HCT116 (cell line): Measurements from ENCODE around the gene PAM16. TPM values are rescaled to one million over a fixed set of nuclear protein-coding genes. Genes with fewer than 3 reads are reported as not detected.

Experiments
- ATAC-seq: fragments of 200-7000 bp; cut with Tn5 transposase; 2 replicates; pipeline ENCODE4 v1.9.1; 2020; ENCODE audit warnings: mild to moderate bottlenecking, moderate library complexity
- BruUV-seq: library from RNA; stranded (reverse); fragments of 400-500 nt; replicated peaks from 2 replicates; lab custom pipeline; 2021; lab: Mats Ljungman, UMichigan
- CTCF ChIA-PET: fragments of 300-600 bp; sonication (Branson Sonifier 250); formaldehyde crosslinking; loops from one replicate; lab custom pipeline; 2021; ENCODE audit warnings: antibody characterized with exemption; lab: Charles Lee
- POLR2A ChIA-PET: fragments of 300-600, 350-600 bp; sonication (Branson Sonifier 250); formaldehyde crosslinking; loops from one replicate; lab custom pipeline; 2021; ENCODE audit warnings: antibody characterized with exemption; lab: Charles Lee
- RAD21 ChIA-PET, 2 experiments: fragments of 300-600 bp; sonication (Branson Sonifier 250); formaldehyde crosslinking; loops; one replicate each; lab custom pipeline; 2023; ENCODE audit warnings: low total read pairs in 2 of 2; ENCODE audit not compliant: uncharacterized antibody in 2 of 2, unreplicated experiment in 2 of 2, low non-redundant PET in 1 of 2; lab: Charles Lee
- DNase-seq: peaks from one replicate; pipeline ENCODE4 v3.0.0-alpha.2; 2010; ENCODE audit warnings: low read depth, low spot score
- H2AFZ ChIP-seq: fragments of 200-600 bp; shearing (Covaris generic), sonication (generic); 2 replicates; pipeline ENCODE4 v1.6.1; 2017; ENCODE audit warnings: low read depth, mixed run types, mixed read lengths, antibody characterized with exemption, low read length; ENCODE audit not compliant: poor library complexity, severe bottlenecking
- H3K27ac ChIP-seq: 2 replicates; pipeline ENCODE4 v1.5.1; 2012; ENCODE audit warnings: low read depth, low read length
- H3K27me3 ChIP-seq: fragments of 200-600 bp; sonication (generic); 2 replicates; pipeline ENCODE4 v1.6.1; 2016; ENCODE audit warnings: mixed run types, low read length, mixed read lengths; ENCODE audit not compliant: insufficient read depth
- H3K36me3 ChIP-seq, 2 experiments: fragments of 200-500 bp in 1 of 2; fragments of 200-600 bp in 1 of 2; sonication (Bioruptor generic) in 1 of 2; sonication (generic) in 1 of 2; 2 replicates each; pipeline versions ENCODE4 v1.5.1 to v1.6.1; 2014 to 2016; ENCODE audit warnings: low read length in 2 of 2, inconsistent platforms in 1 of 2, mixed read lengths in 1 of 2, mixed run types in 1 of 2; ENCODE audit not compliant: insufficient read depth in 2 of 2, control insufficient read depth in 1 of 2
- H3K4me1 ChIP-seq, 2 experiments: fragments of 200-600 bp in 1 of 2; sonication (generic) in 1 of 2; 2 replicates each; pipeline versions ENCODE4 v1.5.1 to v1.6.1; 2012 to 2017; ENCODE audit warnings: low read length in 2 of 2, inconsistent platforms in 1 of 2, mild to moderate bottlenecking in 1 of 2, mixed read lengths in 1 of 2, mixed run types in 1 of 2, moderate library complexity in 1 of 2; ENCODE audit not compliant: insufficient read depth in 2 of 2, control insufficient read depth in 1 of 2
- H3K4me2 ChIP-seq: fragments of 200-600 bp; sonication (generic); 2 replicates; pipeline ENCODE4 v1.6.1; 2017; ENCODE audit warnings: mixed run types, low read length, mixed read lengths
- H3K4me3 ChIP-seq, 2 experiments: fragments of 200-600 bp in 1 of 2; sonication (generic) in 1 of 2; replicated peaks in 1 of 2; 2 replicates each; pipeline ENCODE4 v1.5.1; 2011 to 2016; ENCODE audit warnings: low read length in 2 of 2, control low read depth in 1 of 2, low read depth in 1 of 2, mild to moderate bottlenecking in 1 of 2, mixed read lengths in 1 of 2, mixed run types in 1 of 2
- H3K79me2 ChIP-seq: fragments of 200-600 bp; sonication (generic); 2 replicates; pipeline ENCODE4 v1.6.1; 2017; ENCODE audit warnings: mild to moderate bottlenecking, mixed run types, low read length, moderate library complexity, mixed read lengths; ENCODE audit not compliant: insufficient read depth
- H3K9ac ChIP-seq: fragments of 200-600 bp; sonication (generic); 2 replicates; pipeline ENCODE4 v1.6.1; 2016; ENCODE audit warnings: low read length, mixed read lengths
- H3K9me2 ChIP-seq: fragments of 200-600 bp; sonication (generic), shearing (Covaris generic); 2 replicates; pipeline ENCODE4 v1.6.1; 2017; ENCODE audit warnings: mixed run types, mild to moderate bottlenecking, moderate library complexity; ENCODE audit not compliant: insufficient read depth
- H3K9me3 ChIP-seq, 2 experiments: fragments of 200-500 bp in 1 of 2; fragments of 200-600 bp in 1 of 2; sonication (Bioruptor generic) in 1 of 2; sonication (generic) in 1 of 2; 2 replicates each; pipeline ENCODE4 v1.6.1; 2014 to 2017; ENCODE audit warnings: low read length in 2 of 2, mixed read lengths in 2 of 2, inconsistent platforms in 1 of 2, low read depth in 1 of 2, mild to moderate bottlenecking in 1 of 2, mixed run types in 1 of 2, moderate library complexity in 1 of 2; ENCODE audit not compliant: control insufficient read depth in 1 of 2, insufficient read depth in 1 of 2
- H4K20me1 ChIP-seq: fragments of 200-600 bp; sonication (generic), shearing (Covaris generic); 2 replicates; pipeline ENCODE4 v1.6.1; 2017; ENCODE audit warnings: mixed run types, mild to moderate bottlenecking, moderate library complexity; ENCODE audit not compliant: insufficient read depth
- CBX3 ChIP-seq: IDR thresholded peaks from 2 replicates; pipeline ENCODE4 v1.6.1; 2012; ENCODE audit warnings: low read depth
- CEBPB ChIP-seq: IDR thresholded peaks from 2 replicates; pipeline ENCODE4 v1.6.1; 2012; ENCODE audit warnings: low read depth
- ELF1 ChIP-seq: IDR thresholded peaks from 2 replicates; pipeline ENCODE4 v1.6.1; 2012; ENCODE audit warnings: low read depth, borderline replicate concordance
- EZH2 ChIP-seq: fragments of 200-600 bp; sonication (generic); IDR thresholded peaks from 2 replicates; pipeline ENCODE4 v1.6.1; 2017; ENCODE audit warnings: antibody characterized with exemption, mixed run types
- EZH2phosphoT487 ChIP-seq: fragments of 200-600 bp; IDR thresholded peaks from 2 replicates; pipeline ENCODE4 v1.6.1; 2018; ENCODE audit warnings: antibody characterized with exemption, borderline replicate concordance
- POLR2A ChIP-seq: IDR thresholded peaks from 2 replicates; pipeline ENCODE4 v1.7.0; 2011; ENCODE audit warnings: borderline replicate concordance; ENCODE audit not compliant: insufficient read depth, insufficient read length; ENCODE audit errors: extremely low read depth
- POLR2AphosphoS5 ChIP-seq: IDR thresholded peaks from 2 replicates; pipeline ENCODE4 v1.6.1; 2011; ENCODE audit warnings: mild to moderate bottlenecking, low read depth, low read length, moderate library complexity
- SIN3A ChIP-seq: IDR thresholded peaks from 2 replicates; pipeline ENCODE4 v1.6.1; 2012; ENCODE audit warnings: low read depth
- TCF7L2 ChIP-seq: IDR thresholded peaks from 2 replicates; pipeline ENCODE4 v1.7.0; 2011; ENCODE audit warnings: borderline replicate concordance, inconsistent platforms; ENCODE audit not compliant: insufficient read depth, insufficient read length; ENCODE audit errors: extremely low read depth
- ZBTB33 ChIP-seq: IDR thresholded peaks from 2 replicates; pipeline ENCODE4 v1.6.1; 2011; ENCODE audit warnings: mild to moderate bottlenecking, low read length, moderate library complexity; ENCODE audit not compliant: insufficient replicate concordance; ENCODE audit errors: extremely low read depth
- ZFX ChIP-seq: fragments of 450-650 bp; IDR thresholded peaks from 2 replicates; pipeline ENCODE4 v1.6.1; 2017
- ZNF274 ChIP-seq: fragments of 200-500 bp; sonication (Bioruptor generic); IDR thresholded peaks from 2 replicates; pipeline ENCODE4 v1.6.1; 2014; ENCODE audit warnings: mild to moderate bottlenecking, low read depth, low read length, inconsistent platforms
- intact Hi-C: fragments of 100-400 bp; cut with micrococcal nuclease; formaldehyde crosslinking; loops from 2 replicates; pipeline ENCODE4 v1.10.0; 2022
- total RNA-seq: library from RNA; stranded (reverse); gene quantifications from one replicate; pipeline ENCODE4 v1.2.1, GENCODE V29; 2021; ENCODE audit not compliant: unreplicated experiment
- TF ChIP-seq, protein P1 (sequence below): IDR thresholded peaks from 2 replicates; pipeline ENCODE4 v1.6.1; 2012

Gene PAM16
- total RNA-seq, 1 experiment from 2014 or later: 102 TPM

- no peak for TF ChIP-seq TCF7L2
Observed at GRCh38 chr16:4358236-4358635, 7.1 kb upstream of the PAM16 start (continued).

- POLR2A ChIA-PET: no interaction called here
Observed at GRCh38 chr16:4356820-4357219, 5.7 kb upstream of the PAM16 start.

More at GRCh38 chr16:4356820-4357219, 5.7 kb upstream of the PAM16 start:
- Histone ChIP-seq H3K4me3 (no peak overlapping the region), H3K27ac (no peak overlapping the region), H2AFZ (no peak overlapping the region), H3K36me3 (no peaks in the 10 kb centered on the region; a peak in 1 of 4 replicates), H3K9me3 (no peaks in the 10 kb centered on the region), H3K79me2 (no peaks in the 10 kb centered on the region)
- no peak for TF ChIP-seq EZH2phosphoT487
- TF ChIP-seq ZBTB33: no peak
- TF ChIP-seq, protein P1, sequence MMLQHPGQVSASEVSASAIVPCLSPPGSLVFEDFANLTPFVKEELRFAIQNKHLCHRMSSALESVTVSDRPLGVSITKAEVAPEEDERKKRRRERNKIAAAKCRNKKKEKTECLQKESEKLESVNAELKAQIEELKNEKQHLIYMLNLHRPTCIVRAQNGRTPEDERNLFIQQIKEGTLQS: no peak
- no peak for TF ChIP-seq ZNF274
- TF ChIP-seq SIN3A: no peak
- no peak for TF ChIP-seq POLR2AphosphoS5
- TF ChIP-seq EZH2: no peak
- no peak for TF ChIP-seq ZFX
- TF ChIP-seq ELF1: no peak
- no peak for TF ChIP-seq CBX3
- TF ChIP-seq CEBPB: no peak
- TF ChIP-seq POLR2A: no peak
- TF ChIP-seq, all 23 proteins: peak for 0
- Histone ChIP-seq H3K27me3 (no peaks in the 10 kb centered on the region), H4K20me1 (no peaks in the 10 kb centered on the region), H3K9ac (no peak overlapping the region), H3K9me2 (no peaks in the 10 kb centered on the region), H3K4me2 (no peak overlapping the region), H3K4me1 (peaks cover 6 to 16% of the 10 kb centered on the region in 2 experiments)
- ChIA-PET RAD21 (no interaction called here), CTCF (no interaction called here)
- BruUV-seq: no TSS peak
- intact Hi-C loops: no loop called here
- ATAC-seq: no peak
- DNase-seq: no peak
